HepG2 (cell line): ENCODE results near the gene EMP2. TPM values are rescaled to one million over a fixed set of nuclear protein-coding genes. Genes with fewer than 3 reads are reported as not detected.

Source experiments
- ATAD3A ChIP-seq: sonication (generic); formaldehyde crosslinking; IDR thresholded peaks from 2 replicates; pipeline ENCODE4 v1.4.0; 2020; ENCODE audit warnings: missing genetic modification reagents
- ATF7 ChIP-seq, 2 experiments: fragments of 450-650 bp in 1 of 2; sonication (generic) in 1 of 2; formaldehyde crosslinking in 1 of 2; IDR thresholded peaks; 2 replicates each; pipeline versions ENCODE4 v1.4.0 to v1.6.1; 2016 to 2020; ENCODE audit warnings: antibody characterized with exemption in 1 of 2, mild to moderate bottlenecking in 1 of 2, missing genetic modification reagents in 1 of 2
- BHLHE40 ChIP-seq: IDR thresholded peaks from 2 replicates; pipeline ENCODE4 v1.6.1; 2011; ENCODE audit warnings: low read length, improper control_type of control experiment
- CEBPG ChIP-seq: IDR thresholded peaks from 2 replicates; pipeline ENCODE4 v1.6.1; 2016
- CENPBD1 ChIP-seq: sonication (generic); formaldehyde crosslinking; IDR thresholded peaks from 2 replicates; pipeline ENCODE4 v1.8.0; 2022; ENCODE audit warnings: missing genetic modification reagents, low read depth, mild to moderate bottlenecking, borderline replicate concordance
- FUBP1 ChIP-seq: sonication (generic); formaldehyde crosslinking; IDR thresholded peaks from 2 replicates; pipeline ENCODE4 v1.5.1; 2020; ENCODE audit warnings: missing genetic modification reagents, mild to moderate bottlenecking, borderline replicate concordance
- HNRNPL ChIP-seq: fragments of 200-400 bp; formaldehyde crosslinking; IDR thresholded peaks from 2 replicates; pipeline ENCODE4 v1.6.1; 2017; ENCODE audit warnings: mild to moderate bottlenecking, low read depth, low read length
- KMT2B ChIP-seq: IDR thresholded peaks from 2 replicates; pipeline ENCODE4 v1.6.1; 2016; ENCODE audit warnings: missing genetic modification reagents, missing compliant biosample characterization
- MEF2D ChIP-seq: sonication (generic); formaldehyde crosslinking; IDR thresholded peaks from 2 replicates; pipeline ENCODE4 v1.5.1; 2020; ENCODE audit warnings: mild to moderate bottlenecking, missing genetic modification reagents
- NFRKB ChIP-seq: fragments of 450-650 bp; IDR thresholded peaks from 2 replicates; pipeline ENCODE4 v1.6.1; 2017
- SALL1 ChIP-seq: sonication (generic); formaldehyde crosslinking; IDR thresholded peaks from 2 replicates; pipeline ENCODE4 v1.8.0; 2022; ENCODE audit warnings: mild to moderate bottlenecking, missing genetic modification reagents
- SMAD9 ChIP-seq: sonication (generic); formaldehyde crosslinking; IDR thresholded peaks from 2 replicates; pipeline ENCODE4 v1.5.1; 2020; ENCODE audit warnings: mild to moderate bottlenecking, missing genetic modification reagents
- SOX6 ChIP-seq, 2 experiments: fragments of 450-650 bp in 1 of 2; sonication (generic) in 1 of 2; formaldehyde crosslinking in 1 of 2; IDR thresholded peaks; 2 replicates each; pipeline versions ENCODE4 v1.4.0 to v1.6.1; 2017 to 2020; ENCODE audit warnings: antibody characterized with exemption in 1 of 2, mild to moderate bottlenecking in 1 of 2, missing genetic modification reagents in 1 of 2
- TFDP2 ChIP-seq: sonication (generic); formaldehyde crosslinking; IDR thresholded peaks from 2 replicates; pipeline ENCODE4 v1.4.0; 2020; ENCODE audit warnings: missing genetic modification reagents
- ZBTB26 ChIP-seq: IDR thresholded peaks from 2 replicates; pipeline ENCODE4 v1.6.1; 2016; ENCODE audit warnings: missing compliant biosample characterization, missing genetic modification reagents, borderline replicate concordance
- ZFP90 ChIP-seq: sonication (generic); formaldehyde crosslinking; IDR thresholded peaks from 2 replicates; pipeline ENCODE4 v1.8.0; 2022; ENCODE audit warnings: missing genetic modification reagents, mild to moderate bottlenecking, inconsistent platforms, borderline replicate concordance
- ZFY ChIP-seq: sonication (generic); formaldehyde crosslinking; IDR thresholded peaks from 2 replicates; pipeline ENCODE4 v1.4.0; 2020; ENCODE audit warnings: missing genetic modification reagents
- ZNF343 ChIP-seq: sonication (generic); formaldehyde crosslinking; IDR thresholded peaks from 2 replicates; pipeline ENCODE4 v1.4.0; 2020; ENCODE audit warnings: mild to moderate bottlenecking, missing genetic modification reagents
- ZNF629 ChIP-seq: sonication (generic); formaldehyde crosslinking; conservative IDR thresholded peaks from 2 replicates; pipeline ENCODE4 v1.5.0; 2020; ENCODE audit warnings: missing genetic modification reagents
- ZNF709 ChIP-seq: sonication (generic); formaldehyde crosslinking; IDR thresholded peaks from 2 replicates; pipeline ENCODE4 v1.5.0; 2020; ENCODE audit warnings: mild to moderate bottlenecking, missing genetic modification reagents
- ZSCAN29 ChIP-seq: sonication (generic); formaldehyde crosslinking; conservative IDR thresholded peaks from 2 replicates; pipeline ENCODE4 v1.4.0; 2020; ENCODE audit warnings: mild to moderate bottlenecking, missing genetic modification reagents
- polyA plus RNA-seq, 8 experiments: library from polyadenylated mRNA; depleted of rRNA in 3 of 8; stranded (reverse) in 7 of 8; unstranded in 1 of 8; fragments of >200 nt; fragmentation: Illumina TruSeq in 4 of 8; extraction: Trizol in 4 of 8; gene quantifications; 2 replicates each; pipeline versions ENCODE4 v1.2.1 to v1.2.3, GENCODE V29; 2011 to 2016; ENCODE audit warnings: low read depth in 4 of 8, missing spikeins in 1 of 8, mixed read lengths in 1 of 8; ENCODE audit not compliant: insufficient read depth in 1 of 8
- total RNA-seq, 5 experiments: library from RNA; depleted of rRNA; stranded (reverse); fragments of >200 nt; fragmentation: Illumina TruSeq; extraction: Trizol; gene quantifications; 2 replicates each; pipeline ENCODE4 v1.2.3, GENCODE V29; 2016; ENCODE audit warnings: low read depth in 1 of 5

The EMP2 gene
- total and polyA plus RNA-seq, 2 of the 13 experiments (the other 11 are each of a cell fraction or from before 2014, with no cell fraction given), result 24.6 to 91.2 TPM

GRCh38 chr16:10578474-10579316 is 1.7 kb downstream of the EMP2 start (continued):
- TF ChIP-seq ZNF629 (CRISPR knock-in tag) (no peak; the same call in 1 of the 2 replicates), SOX6 (IDR thresholded peaks at IDR 0.05) (no peak), SOX6 (CRISPR knock-in tag; IDR thresholded peaks at IDR 0.05) (peak; percentile 39; the same call in 1 of the 2 replicates), ATF7 (IDR thresholded peaks at IDR 0.05) (no peak), ATF7 (CRISPR knock-in tag; IDR thresholded peaks at IDR 0.05) (peak; percentile 5; the same call in 1 of the 2 replicates), BHLHE40 (no peak), ZNF709 (0 out of 2 replicates have a peak, but pooled peaks have one; percentile 60), ZSCAN29 (CRISPR knock-in tag) (peak; percentile 28; the same call in 1 of the 2 replicates), NFRKB (no peak), ZNF343 (CRISPR knock-in tag) (no peak), HNRNPL (0 out of 2 replicates have a peak, but pooled peaks have one; percentile 74), ZBTB26 (CRISPR knock-in tag) (peak; percentile 38; the same call in 1 of the 2 replicates), ZFY (no peak), KMT2B (0 out of 2 replicates have a peak, but pooled peaks have one; percentile 38), FUBP1 (CRISPR knock-in tag) (no peak), SMAD9 (0 out of 2 replicates have a peak, but pooled peaks have one; percentile 71), TFDP2 (CRISPR knock-in tag) (peak; percentile 17; the same call in 1 of the 2 replicates), MEF2D (CRISPR knock-in tag) (peak; percentile 37; the same call in 1 of the 2 replicates), ZFP90 (CRISPR knock-in tag) (no peak), ATAD3A (no peak), SALL1 (CRISPR knock-in tag) (peak; percentile 82; the same call in 1 of the 2 replicates), CENPBD1 (CRISPR knock-in tag) (no peak), CEBPG (CRISPR knock-in tag) (peak; percentile 39; the same call in 1 of the 2 replicates)
